Keratinocyte (primary cell): ENCODE results near the gene CXCL12. TPM values are rescaled to one million over a fixed set of nuclear protein-coding genes. Genes with fewer than 3 reads are reported as not detected.

Experiments used
- DNase-seq: peaks from one replicate; pipeline ENCODE4 v3.0.0-alpha.2; 2011; ENCODE audit warnings: low read depth, missing footprints, low spot score
- FAIRE-seq: peaks from 2 replicates; lab custom pipeline; 2011; peaks lifted over from hg19 to GRCh38; lab: Jason Lieb, UNC
- H2AFZ ChIP-seq: 2 replicates; pipeline ENCODE4 v1.6.0; 2012; ENCODE audit warnings: low read length, control low read depth, inconsistent platforms; ENCODE audit not compliant: control insufficient read depth
- H3K27ac ChIP-seq: 2 replicates; pipeline ENCODE4 v1.5.1; 2011; ENCODE audit warnings: low read length; ENCODE audit not compliant: control insufficient read depth, insufficient read depth
- H3K27me3 ChIP-seq: 3 replicates; pipeline ENCODE4 v1.6.0; 2011; ENCODE audit warnings: low read length; ENCODE audit not compliant: control insufficient read depth, insufficient read depth; ENCODE audit errors: extremely low read depth
- H3K36me3 ChIP-seq, 2 experiments: 2 replicates in 1 of 2; 3 replicates in 1 of 2; pipeline ENCODE4 v1.5.1; 2011; ENCODE audit warnings: low read length in 2 of 2, mild to moderate bottlenecking in 1 of 2; ENCODE audit not compliant: control insufficient read depth in 2 of 2, insufficient read depth in 2 of 2; ENCODE audit errors: extremely low read depth in 1 of 2
- H3K4me1 ChIP-seq: 3 replicates; pipeline ENCODE4 v1.5.1; 2011; ENCODE audit warnings: low read length; ENCODE audit not compliant: control insufficient read depth, insufficient read depth; ENCODE audit errors: extremely low read depth
- H3K4me2 ChIP-seq: 3 replicates; pipeline ENCODE4 v1.6.0; 2011; ENCODE audit warnings: low read depth, low read length; ENCODE audit not compliant: control insufficient read depth, insufficient read depth; ENCODE audit errors: extremely low read depth
- H3K4me3 ChIP-seq, 3 experiments: fragments of 200-600 bp in 1 of 3; sonication (generic) in 1 of 3; 2 replicates in 2 of 3; 3 replicates in 1 of 3; pipeline ENCODE4 v1.5.1; 2011 to 2016; ENCODE audit warnings: low read length in 3 of 3, mild to moderate bottlenecking in 3 of 3, control low read depth in 2 of 3, inconsistent platforms in 1 of 3, low read depth in 1 of 3, mixed read lengths in 1 of 3, mixed run types in 1 of 3, moderate library complexity in 1 of 3; ENCODE audit not compliant: control insufficient read depth in 2 of 3, insufficient read depth in 2 of 3; ENCODE audit errors: extremely low read depth in 1 of 3
- H3K79me2 ChIP-seq: 2 replicates; pipeline ENCODE4 v1.6.0; 2012; ENCODE audit warnings: low read length; ENCODE audit not compliant: control insufficient read depth, insufficient read depth
- H3K9ac ChIP-seq: 3 replicates; pipeline ENCODE4 v1.6.0; 2011; ENCODE audit warnings: low read length; ENCODE audit not compliant: control insufficient read depth, insufficient read depth; ENCODE audit errors: extremely low read depth
- H3K9me1 ChIP-seq: 3 replicates; pipeline ENCODE4 v1.6.0; 2011; ENCODE audit warnings: low read length; ENCODE audit not compliant: control insufficient read depth, insufficient read depth; ENCODE audit errors: extremely low read depth
- H3K9me3 ChIP-seq: 2 replicates; pipeline ENCODE4 v1.5.1; 2012; ENCODE audit warnings: low read depth, low read length; ENCODE audit not compliant: control insufficient read depth
- H4K20me1 ChIP-seq: 3 replicates; pipeline ENCODE4 v1.6.0; 2011; ENCODE audit warnings: low read length; ENCODE audit not compliant: control insufficient read depth, insufficient read depth; ENCODE audit errors: extremely low read depth
- EZH2 ChIP-seq: IDR thresholded peaks from one replicate; pipeline ENCODE4 v1.6.1; 2012; ENCODE audit warnings: inconsistent platforms, mild to moderate bottlenecking, low read length, moderate library complexity
- dilution Hi-C: fragments of 300-500 bp; cut with MboI; formaldehyde crosslinking; loops from one replicate; pipeline ENCODE4 v1.7.0; 2020; ENCODE audit warnings: low sequenced_read_pairs; ENCODE audit not compliant: extremely low pct_ligation_motif_present
- polyA plus RNA-seq, 5 experiments: library from polyadenylated mRNA; depleted of rRNA in 3 of 5; stranded (reverse) in 3 of 5; stranded (forward) in 1 of 5; unstranded in 1 of 5; fragments of >200 nt; gene quantifications; 1 replicate in 1 of 5; 2 replicates in 3 of 5; 3 replicates in 1 of 5; pipeline versions ENCODE4 v1.2.1 to v1.2.3, GENCODE V29; 2011 to 2012; ENCODE audit warnings: missing spikeins in 2 of 5, low read depth in 1 of 5, low replicate concordance in 1 of 5
- TF ChIP-seq, protein P1 (sequence below), 3 experiments: IDR thresholded peaks in 1 of 3; conservative IDR thresholded peaks in 1 of 3; optimal IDR thresholded peaks in 1 of 3; 2 replicates in 2 of 3; 3 replicates in 1 of 3; pipeline versions ENCODE3 to v1.5.1; 2011; ENCODE audit warnings: low read length in 3 of 3, mild to moderate bottlenecking in 3 of 3, moderate library complexity in 2 of 3, control low read depth in 1 of 3, inconsistent platforms in 1 of 3; ENCODE audit not compliant: insufficient read depth in 2 of 3; ENCODE audit errors: extremely low read depth in 1 of 3

Gene CXCL12
- polyA plus RNA-seq, 1 donor (not counting 4 experiments of a cell fraction or from before 2014, with no cell fraction given), result not detected

GRCh38 chr10:44396671-44397191, 11.8 kb upstream of the CXCL12 start:
- Histone ChIP-seq H3K9me3 (no peaks in the 10 kb centered on the region), H3K4me1 (no peaks in the 10 kb centered on the region), H3K79me2 (no peaks in the 10 kb centered on the region), H3K27me3 (no peaks in the 10 kb centered on the region), H3K4me2 (no peak overlapping the region), H2AFZ (no peak overlapping the region), H3K4me3 (no peak overlapping the region), H3K27ac (no peak overlapping the region), H3K9ac (no peak overlapping the region), H3K9me1 (no peaks in the 10 kb centered on the region), H4K20me1 (no peaks in the 10 kb centered on the region), H3K36me3 (no peaks in the 10 kb centered on the region)
- TF ChIP-seq, protein P1, sequence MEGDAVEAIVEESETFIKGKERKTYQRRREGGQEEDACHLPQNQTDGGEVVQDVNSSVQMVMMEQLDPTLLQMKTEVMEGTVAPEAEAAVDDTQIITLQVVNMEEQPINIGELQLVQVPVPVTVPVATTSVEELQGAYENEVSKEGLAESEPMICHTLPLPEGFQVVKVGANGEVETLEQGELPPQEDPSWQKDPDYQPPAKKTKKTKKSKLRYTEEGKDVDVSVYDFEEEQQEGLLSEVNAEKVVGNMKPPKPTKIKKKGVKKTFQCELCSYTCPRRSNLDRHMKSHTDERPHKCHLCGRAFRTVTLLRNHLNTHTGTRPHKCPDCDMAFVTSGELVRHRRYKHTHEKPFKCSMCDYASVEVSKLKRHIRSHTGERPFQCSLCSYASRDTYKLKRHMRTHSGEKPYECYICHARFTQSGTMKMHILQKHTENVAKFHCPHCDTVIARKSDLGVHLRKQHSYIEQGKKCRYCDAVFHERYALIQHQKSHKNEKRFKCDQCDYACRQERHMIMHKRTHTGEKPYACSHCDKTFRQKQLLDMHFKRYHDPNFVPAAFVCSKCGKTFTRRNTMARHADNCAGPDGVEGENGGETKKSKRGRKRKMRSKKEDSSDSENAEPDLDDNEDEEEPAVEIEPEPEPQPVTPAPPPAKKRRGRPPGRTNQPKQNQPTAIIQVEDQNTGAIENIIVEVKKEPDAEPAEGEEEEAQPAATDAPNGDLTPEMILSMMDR (optimal IDR thresholded peaks at IDR 0.05 in 1 of 3, IDR thresholded peaks at IDR 0.05 in 1 of 3, conservative IDR thresholded peaks at IDR 0.05 in 1 of 3; ENCODE audit: extremely low read depth in 1 of 3, insufficient read depth in 2 of 3, low read length in 3 of 3), result no peak
- no peak for TF ChIP-seq EZH2
- dilution Hi-C loops, result no loop called here
- no peak for FAIRE-seq
- no peak for DNase-seq

GRCh38 chr10:44395902-44396670, 11.2 kb upstream of the CXCL12 start:
- no peaks in the 10 kb centered on the region for H3K36me3 ChIP-seq
- H2AFZ ChIP-seq, result no peak overlapping the region
- no peak overlapping the region for H3K4me2 ChIP-seq
- H3K9ac ChIP-seq, result no peak overlapping the region
- H3K4me3 ChIP-seq, result no peak overlapping the region
- H3K79me2 ChIP-seq, result no peaks in the 10 kb centered on the region
- no peaks in the 10 kb centered on the region for H3K4me1 ChIP-seq
- dilution Hi-C loops, result no loop called here
- H3K9me1 ChIP-seq, result no peaks in the 10 kb centered on the region
- H4K20me1 ChIP-seq, result no peaks in the 10 kb centered on the region
- H3K27me3 ChIP-seq, result no peaks in the 10 kb centered on the region
- FAIRE-seq (no peak), DNase-seq (no peak)
- no peak overlapping the region for H3K27ac ChIP-seq
- H3K9me3 ChIP-seq, result no peaks in the 10 kb centered on the region
- no peak for TF ChIP-seq EZH2
- TF ChIP-seq, protein P1 (optimal IDR thresholded peaks at IDR 0.05 in 1 of 3, IDR thresholded peaks at IDR 0.05 in 1 of 3, conservative IDR thresholded peaks at IDR 0.05 in 1 of 3; ENCODE audit: extremely low read depth in 1 of 3, insufficient read depth in 2 of 3, low read length in 3 of 3), result no peak
